Colon (tissue), 2 donors: Measurements from ENCODE around the gene MGRN1.

Experiments
- FAIRE-seq: peaks from 2 replicates; lab custom pipeline; 2012; peaks lifted over from hg19 to GRCh38; lab: Jason Lieb, UNC
- donor health status: control.
- donor health status: control.

Gene MGRN1

DNA sequence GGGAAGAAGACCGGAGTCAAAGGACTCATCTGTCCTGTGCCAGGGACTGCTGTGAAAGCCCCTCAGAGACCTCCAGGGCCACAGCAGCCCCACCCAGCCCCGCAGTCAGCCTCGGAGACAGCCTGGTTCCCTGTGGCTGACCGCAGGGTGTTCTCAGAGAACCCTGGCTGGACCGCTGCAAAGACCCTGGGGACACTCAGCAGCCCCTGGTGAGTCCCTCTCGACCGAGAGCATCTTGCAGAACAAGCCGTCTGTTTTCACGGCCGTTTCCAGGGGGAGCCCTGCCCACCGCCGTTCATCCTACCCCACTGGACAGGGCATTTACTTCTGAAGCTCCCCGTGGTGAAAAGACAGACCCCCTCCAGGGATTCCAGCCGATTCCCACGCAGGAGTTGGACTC is 20.2 kb upstream of the MGRN1 start:
- no peak for FAIRE-seq

DNA sequence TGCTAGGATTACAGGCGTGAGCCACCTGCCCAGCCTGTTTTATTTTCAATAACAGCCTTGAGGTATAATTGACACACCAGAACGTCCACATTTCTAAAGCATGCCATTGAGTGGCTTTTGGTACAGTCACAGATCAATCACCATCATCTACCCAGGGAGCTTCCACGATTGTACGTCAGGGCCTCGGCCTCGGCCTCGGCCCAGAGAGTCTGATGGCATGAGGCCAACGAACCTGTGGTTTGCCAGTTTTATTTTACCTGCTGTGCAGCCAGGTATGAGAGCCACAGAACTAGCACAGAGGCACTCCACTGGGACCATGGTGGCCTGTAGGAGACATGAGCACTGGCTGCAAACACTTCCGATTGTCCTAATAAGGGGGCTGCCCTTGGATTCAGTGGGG is 18.3 kb upstream of the MGRN1 start:
- no peak for FAIRE-seq

DNA sequence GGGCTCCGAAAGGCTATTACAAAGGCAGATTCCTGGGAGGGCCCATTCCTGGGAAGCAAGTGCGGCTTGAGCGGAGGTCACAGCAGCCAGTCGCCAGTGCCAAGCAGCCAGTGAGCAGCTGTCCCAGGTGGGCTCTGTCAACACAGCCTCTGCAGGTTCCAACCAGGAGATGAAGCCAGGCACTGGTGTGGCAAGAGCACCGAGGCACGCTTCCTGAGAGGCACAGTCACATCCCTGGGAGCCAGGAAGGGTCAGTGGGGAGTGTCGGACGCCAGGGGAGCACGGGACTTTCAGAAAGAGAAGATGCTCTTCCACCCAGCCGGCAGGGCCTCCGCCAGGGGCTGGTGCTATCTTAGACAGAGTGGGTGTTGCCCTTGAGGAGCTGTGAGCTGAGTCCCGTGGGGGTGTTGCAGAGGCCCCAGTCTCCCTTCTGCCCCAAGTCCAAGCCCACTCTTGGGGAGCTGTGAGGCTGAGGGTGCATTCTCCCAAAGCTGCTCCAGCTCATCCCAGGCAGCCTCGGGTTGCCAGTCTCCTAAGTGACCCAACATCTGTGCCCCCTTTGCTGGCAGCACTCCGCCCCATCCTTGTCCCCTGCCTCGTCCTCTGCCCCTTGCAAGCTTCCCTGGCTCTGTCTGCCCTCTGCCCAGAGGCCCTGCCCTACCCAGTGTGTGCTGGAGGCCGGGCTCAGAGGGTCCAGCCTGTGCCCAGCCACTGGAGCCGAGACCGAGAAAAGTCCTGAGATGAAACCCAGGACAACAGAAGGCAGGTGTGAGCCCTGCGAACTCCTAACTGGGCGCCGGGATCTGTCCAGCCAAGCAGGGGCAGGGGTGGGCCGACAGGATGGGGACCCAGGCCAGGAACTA is 16.6 kb upstream of the MGRN1 start:
- no peak for FAIRE-seq

DNA sequence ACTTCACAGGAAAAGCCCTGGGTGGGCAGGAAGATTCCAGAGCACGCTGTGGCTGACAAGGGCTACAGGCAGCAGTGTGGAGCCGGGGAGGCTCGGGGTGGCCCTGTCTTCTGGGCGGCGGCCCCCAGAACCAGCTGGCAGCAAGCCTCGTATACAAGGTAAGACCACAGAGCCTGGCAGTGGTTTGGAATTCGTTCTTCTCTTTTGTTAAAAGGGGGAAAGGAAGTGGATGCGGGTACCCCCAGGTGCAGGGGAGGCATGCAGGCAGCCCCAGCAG is 16.0 kb upstream of the MGRN1 start:
- FAIRE-seq = no peak

DNA sequence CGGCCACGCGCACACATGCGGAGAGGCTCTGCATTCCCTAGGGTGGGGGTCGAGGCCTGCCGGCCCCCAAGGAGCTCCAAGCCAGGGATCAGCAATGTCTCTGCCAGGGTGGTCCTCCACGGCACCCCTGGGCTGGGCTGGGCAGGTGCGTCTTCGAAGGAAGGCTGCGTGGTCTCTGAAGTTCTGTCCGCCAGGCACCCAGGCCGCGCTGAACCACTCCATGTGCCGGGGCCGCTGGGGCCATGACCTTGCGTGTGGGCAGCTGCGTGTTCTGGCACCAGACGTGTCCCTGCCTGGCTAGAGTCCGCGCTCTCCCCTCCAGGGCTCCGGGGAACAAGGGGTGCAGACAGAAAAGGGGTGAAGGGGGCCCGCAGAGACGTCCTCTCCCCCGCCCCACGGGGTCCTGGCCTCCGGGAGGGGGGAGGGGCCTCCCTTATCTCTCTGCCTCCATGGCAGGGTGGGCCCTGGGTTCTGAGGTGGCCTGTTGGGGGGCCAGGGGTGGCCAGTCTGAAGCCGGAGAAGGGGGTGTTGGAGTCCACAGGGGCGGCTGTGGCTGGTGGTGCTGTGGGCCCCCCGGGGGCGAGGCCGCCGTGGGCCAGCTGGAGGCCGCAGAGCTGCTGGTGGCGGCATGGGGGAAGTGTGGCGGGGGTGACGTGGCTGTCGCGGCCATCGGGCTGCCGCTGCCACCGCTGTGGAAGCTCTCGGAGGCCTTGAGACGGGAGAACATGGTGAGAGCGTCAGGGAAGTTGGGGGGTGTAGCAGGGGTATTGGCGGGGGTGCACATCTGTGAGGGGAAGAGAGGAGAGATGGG is 15.2 kb upstream of the MGRN1 start:
- no peak for FAIRE-seq

DNA sequence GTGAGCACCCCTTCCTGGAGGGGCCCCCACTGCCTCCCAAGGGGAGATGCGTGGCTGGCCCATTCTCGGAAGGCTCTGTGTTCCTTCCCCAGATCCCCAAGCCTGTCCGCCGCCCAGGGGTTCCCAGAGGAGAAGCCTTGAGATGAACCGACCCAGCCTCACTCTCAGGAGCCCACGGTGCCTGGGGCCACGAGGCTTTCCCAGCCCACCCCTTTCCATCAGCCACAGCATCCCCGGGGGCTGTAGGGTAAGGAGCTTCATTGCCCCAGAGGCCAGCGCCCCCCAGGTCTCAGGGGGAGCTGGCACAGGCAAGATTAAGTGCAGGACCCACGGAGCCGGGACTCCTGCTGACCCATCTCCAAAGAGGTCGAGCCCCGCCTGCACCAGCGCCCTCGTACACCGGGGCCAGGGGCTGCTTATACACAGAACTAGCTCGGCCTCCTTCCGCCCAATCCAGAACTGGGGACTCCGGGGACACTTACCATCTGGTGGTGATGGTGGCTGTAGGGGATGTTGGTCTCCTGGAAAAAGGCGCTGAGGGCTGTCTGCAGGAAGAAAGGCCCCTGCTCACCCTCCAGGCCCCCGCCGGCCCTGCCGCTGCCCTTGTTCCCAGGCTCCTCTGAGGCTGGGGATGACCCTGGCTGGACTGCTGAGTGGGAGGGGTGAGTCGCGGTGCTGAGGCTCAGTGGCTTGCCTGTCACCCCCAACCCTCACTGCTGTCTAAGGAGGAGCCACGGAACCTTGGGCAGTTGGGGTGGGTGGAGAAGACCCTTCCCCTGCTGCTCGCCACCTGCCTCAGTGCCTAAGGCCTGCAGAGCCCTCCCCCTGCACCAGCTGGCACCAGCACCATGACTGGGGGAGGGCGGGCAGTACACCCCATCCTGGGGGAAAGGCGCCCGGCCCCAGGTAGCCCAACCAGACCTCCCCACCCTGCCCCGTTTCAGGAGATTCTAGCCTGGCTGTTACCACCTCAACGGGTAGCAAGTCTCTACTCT is 14.3 kb upstream of the MGRN1 start:
- FAIRE-seq = no peak

DNA sequence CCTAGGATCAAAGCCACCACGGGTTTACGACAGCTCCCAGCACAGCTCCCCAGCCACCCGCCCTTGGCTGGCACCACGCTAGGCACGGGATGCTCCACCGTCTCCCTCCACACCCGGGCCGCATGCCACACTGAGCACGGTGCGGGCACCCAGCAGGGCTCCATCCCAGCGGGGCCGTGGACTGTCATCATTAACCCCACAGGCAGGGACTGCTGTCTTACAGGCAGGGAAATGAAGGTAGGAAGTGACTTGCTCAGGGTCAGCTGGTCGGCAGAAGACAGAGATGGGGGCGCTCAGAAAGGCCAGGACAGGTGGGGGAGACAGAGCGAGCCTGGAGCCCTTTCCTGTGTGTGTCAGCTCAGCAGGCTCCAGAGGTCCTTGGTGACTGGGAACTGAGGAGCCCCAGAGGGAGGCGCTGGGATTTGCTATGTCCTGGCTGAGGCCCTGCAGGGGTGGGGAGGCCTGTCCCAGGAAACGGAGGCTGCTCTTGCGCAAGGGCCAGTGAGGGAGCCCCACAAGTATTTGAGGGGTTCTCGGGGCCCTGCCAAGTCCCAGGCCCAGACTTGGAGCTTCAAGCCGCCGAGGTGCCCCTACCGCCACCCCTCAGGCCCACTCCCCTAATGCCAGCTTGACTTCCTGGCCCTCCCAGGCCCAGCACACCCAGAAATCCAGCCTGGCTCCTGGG is 13.1 kb upstream of the MGRN1 start:
- FAIRE-seq = no peak

DNA sequence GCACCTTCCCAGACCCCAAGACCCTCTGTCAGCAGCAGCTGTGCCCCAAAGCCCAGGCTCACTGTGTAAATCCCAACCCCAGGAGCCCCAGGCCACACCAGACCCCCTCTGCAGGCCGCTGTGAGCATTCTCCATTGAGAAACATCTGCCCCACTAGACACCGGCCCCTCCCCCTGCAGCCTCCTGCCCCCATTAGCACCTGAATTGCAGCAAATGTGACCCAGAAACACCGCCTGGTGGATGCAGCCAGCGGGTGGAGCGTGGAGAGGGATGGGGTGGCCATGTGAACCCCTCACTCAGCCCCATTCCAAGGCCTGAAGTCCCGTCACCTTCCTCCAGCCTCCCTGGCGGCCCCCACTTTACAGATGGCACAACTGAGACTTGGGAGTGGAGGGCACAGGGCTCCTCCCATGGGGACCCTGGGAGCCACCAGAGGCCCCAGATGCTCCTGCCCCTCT is 12.1 kb upstream of the MGRN1 start:
- no peak for FAIRE-seq

DNA sequence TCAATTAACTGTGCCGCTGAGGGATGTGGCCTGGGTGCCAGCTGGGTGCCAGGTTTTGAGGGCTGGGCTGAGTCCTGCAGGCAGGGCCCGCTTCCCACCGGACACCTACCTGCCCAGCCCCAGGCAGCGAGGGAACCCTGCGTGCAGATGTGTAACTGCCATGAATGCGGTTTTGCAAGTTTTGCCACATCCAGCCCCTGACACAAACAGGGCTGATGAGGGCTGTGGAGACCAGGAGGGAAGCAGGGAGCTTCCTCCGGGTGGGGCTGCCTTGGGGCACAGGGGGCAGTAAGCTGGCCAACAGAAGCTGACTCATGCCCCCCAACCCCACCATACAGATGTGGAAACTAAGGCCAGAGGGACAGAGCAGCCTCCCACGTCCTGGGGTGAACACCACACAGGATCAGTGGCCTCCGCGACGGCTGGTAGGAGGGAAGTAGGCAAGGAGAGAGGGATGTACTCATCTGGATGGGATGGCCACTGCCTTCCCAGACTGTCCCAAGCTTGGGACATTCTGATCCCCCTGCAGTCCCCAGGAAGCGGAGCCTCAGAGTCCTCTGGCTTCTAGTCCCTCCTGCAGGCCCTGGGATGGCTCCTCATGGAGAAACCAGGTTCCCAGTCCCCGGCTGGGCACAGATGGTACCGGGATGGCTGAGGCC is 11.5 kb upstream of the MGRN1 start:
- FAIRE-seq = no peak

DNA sequence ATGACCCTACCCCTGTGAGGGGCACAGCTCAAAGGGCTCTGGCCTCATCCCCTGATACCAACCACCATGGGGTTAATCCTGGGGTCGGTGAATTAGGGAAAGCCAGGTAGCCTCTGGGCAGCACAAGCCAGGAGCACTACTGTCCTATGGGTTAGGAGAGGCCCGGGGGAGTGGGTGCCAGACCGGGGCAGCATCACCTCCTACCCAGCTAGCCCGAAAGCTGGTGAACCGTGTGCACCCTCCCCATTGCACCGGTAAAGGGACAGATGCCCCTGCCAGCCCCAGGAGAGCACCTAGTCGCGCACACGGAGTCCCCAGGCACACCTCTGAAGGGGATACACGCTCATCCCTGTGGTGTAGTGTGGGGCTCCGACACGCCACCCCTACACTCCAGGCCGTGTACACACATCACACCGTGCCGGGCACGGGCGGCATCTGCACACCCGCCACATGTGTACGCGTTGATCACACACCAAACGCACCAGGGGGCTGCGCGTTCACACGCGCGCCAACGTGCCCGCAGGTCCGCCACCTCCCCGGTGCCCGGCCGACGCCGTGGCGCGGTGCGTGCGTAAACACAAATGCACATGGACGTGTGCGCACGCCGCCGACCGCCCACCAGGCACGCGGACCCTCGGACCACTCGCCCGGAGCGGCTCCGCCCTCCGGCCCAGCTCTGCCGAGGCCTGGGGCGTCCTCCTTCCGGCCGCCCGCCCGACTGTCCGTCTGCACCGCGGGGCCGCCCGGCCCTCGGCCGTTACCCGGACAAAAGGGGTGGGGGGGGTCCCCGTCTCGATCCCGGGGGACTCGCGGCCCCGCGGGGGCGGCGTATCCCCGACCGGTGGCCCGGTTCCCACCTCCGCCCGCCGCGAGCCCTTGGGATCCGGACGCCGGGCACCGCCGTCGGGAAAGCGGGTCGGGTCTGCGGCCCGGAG is 10.7 kb upstream of the MGRN1 start:
- FAIRE-seq = no peak

DNA sequence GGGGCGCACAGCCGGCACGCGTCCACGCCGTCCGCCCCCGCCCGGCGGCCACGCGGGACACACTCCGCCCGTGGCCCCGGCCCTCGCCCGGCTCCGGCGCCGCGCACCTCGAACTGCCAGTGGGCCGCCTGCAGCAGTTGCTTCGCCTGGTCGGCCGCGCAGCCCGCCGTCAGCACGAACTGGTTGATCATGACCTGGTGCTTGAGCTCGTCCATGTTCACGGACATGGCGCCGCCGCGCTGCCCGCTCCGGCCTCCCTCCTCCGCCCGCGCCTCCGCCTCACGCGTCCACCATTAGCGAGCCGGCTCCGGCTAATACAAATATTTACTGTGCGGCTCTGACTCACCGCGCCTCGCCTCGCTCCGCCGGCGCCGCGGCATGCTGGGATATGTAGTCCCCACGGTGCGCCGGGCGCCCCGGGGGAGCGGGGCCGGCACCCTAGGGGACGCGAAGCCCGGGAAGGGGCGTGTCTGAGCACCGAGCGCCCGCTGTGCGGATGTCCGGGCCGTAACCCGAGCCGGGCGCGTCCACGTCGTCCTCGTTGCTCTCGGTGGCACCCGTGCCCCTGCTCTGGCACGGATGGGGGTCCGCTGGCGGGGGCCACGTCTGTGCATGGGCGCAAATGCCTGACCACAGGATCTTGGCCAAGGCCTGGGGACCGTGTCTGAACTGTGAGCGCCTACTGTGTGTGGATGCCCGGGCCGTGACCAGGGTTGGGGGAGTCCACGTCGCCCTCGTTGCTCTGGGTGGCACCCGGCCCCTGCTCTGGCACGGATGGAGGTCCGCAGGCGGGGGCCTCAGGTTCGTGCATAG is 9.8 kb upstream of the MGRN1 start, which contains the start of gene UBALD1:
UBALD1 (minus strand) TSS at position 318 of the 813 bp plus-strand sequence; CDS start at position 227, 91 bp downstream.
- no peak for FAIRE-seq

DNA sequence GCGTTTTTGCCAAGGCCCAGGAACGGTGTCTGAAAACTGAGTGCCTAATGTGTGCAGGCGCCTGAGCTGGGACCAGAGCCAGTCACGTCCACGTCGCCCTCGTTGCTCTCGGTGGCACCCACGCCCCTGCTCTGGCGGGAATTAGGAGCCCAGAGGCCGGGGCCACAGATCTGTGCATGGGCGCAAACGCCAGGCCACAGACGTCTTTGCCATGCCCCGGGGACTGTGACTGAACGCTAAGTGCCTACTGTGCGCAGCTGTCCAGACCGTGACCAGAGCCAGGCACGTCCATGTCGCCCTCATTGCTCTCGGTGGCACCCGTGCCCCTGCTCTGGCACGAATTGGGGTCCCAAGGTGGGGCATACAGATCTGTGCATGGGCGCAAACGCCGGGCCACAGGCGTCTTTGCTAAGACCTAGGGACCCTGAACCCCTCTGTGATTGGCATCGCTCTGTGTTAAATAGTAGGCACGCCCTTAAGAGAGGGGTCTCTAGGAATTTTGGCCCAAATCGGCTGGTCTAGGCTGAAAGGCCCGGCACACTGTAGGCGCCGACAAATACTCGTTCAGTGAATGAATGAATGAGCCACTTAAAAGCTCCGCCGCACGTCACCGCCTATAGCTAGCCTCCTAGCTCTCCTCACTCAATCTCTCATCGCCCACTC is 9.1 kb upstream of the MGRN1 start:
- FAIRE-seq = no peak

DNA sequence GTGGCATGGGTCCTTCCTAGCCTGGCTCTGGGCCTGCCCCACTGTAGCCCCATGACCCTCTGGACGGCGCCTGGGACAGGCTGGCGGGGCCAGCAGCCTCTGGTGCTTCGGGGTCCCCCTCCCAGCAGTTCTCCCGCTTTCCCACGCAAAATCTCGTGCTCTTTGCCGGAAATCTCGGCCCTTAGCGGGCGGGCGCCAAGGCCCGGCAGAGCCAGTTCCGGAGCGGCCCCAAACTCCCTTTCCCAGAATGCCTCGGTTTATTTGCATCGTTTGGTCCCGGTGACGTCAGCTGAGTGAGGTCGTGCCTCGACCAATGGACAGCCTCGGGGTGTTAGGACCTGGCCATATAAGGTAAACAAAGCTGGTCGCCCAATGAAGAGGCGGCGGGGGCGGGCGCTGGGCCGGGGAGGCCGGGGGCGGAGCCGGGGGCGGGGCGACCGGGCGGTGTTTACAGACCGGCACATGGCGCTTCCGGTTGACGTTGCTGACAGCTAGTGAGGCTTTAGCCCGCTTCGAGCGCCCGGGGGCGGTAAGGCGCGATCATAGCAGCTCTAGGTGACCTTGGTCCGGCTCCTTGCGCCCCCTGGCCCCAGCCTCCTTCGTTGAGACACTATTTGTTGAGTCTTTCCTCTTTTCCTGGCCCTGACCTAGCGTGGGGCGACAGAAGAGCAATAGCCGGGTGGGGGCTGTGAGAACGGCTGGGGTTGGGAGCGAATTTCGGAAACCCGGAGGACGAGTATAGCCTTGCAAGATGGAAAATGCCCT is 8.4 kb upstream of the MGRN1 start:
- no peak for FAIRE-seq

DNA sequence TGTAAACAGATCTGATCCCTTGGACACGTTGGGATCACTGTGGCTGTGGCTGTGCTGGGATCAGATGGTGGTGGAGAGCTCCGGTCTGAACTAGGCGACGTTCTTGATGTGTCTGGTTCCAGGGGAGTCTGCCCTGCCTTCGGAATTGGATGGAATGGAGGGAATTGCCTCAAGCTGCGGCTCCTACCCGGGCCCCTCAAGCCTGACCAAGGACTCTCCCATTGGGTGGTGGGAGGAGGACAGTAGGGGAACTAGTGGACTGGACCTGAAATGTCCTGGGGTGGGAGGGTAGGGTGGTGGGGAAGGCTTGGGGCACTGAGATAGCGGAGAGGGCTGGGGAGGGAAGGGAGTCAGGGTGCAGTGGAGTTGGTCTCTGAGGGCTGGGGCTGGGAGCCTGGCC is 6.7 kb upstream of the MGRN1 start:
- no peak for FAIRE-seq

DNA sequence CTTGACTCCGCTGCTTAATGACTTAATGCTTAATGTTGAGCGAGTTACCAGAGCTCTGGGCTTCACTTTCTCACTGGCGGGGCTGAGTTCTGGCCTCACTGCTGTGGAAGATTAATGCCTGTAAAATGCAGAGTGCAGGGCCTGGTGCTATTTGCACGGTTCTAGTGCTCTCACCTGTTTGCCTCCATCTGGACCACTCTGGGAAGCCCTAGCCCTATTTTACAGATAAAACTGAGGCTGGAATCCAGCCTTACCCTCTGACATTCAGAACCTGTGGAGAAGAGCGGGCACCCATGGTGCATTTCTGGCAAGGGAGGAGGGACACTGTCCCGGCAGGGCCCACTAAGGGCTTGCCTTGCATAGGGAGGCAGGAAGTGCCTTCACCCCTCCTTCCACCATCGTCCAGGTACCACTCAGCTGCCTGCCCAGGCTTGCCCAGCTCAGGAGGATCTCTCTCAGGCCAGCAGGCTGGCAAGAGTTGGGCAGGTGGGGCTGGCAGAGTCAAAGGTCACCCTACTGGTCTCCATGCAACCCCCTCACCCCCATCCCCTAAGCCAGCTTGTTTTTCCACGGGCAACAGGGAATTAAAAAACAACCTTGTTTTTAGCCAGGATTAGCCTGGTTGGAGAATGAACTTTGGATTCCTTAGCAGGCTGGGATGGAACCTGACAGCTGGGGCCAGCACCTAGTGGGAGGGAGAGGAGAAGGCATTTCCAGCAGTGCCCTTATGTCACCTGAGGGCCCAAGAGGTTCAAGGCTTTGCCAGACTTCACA is 5.8 kb upstream of the MGRN1 start:
- no peak for FAIRE-seq

DNA sequence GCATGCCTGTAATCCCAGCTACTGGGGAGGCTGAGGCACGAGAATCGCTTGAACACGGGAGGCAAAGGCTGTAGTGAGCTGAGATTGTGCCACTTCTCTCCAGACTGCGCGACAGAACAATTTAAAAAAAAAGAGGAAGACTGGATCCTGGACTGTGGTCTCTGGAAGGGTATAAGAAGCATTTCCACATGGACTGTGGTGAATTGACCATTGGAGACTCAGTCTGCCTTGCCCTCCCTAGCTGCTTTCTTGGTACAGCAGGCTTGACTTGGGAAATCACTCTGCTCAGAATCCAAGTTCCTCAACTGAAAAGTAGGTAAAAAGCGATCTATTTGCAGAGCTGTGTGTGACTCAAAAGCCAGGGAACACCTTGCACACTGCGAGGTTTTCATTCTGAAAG is 1.0 kb upstream of the MGRN1 start:
- no peak for FAIRE-seq
